Osteoblast (primary cell): ENCODE measurements around the gene ZDHHC24. TPM values are rescaled to one million over a fixed set of nuclear protein-coding genes. Genes with fewer than 3 reads are reported as not detected.
"Not testable (repeated sequence)": the region's sequence is repeated elsewhere in the genome, so short reads cannot be mapped to it uniquely, and the experiment has no call there.

Experiments used
- DNase-seq: peaks from one replicate; pipeline ENCODE4 v3.0.0; 2011; ENCODE audit warnings: low spot score, mixed read lengths; ENCODE audit not compliant: insufficient read length; ENCODE audit errors: missing footprints
- H2AFZ ChIP-seq: 2 replicates; pipeline ENCODE4 v1.6.0; 2011; ENCODE audit warnings: mild to moderate bottlenecking, low read length
- H3K27ac ChIP-seq: 2 replicates; pipeline ENCODE4 v1.5.1; 2011; ENCODE audit warnings: mild to moderate bottlenecking, low read depth, low read length, moderate library complexity
- H3K27me3 ChIP-seq: 2 replicates; pipeline ENCODE4 v1.6.0; 2012; ENCODE audit warnings: mild to moderate bottlenecking, control low read depth, inconsistent platforms, low read length, moderate library complexity; ENCODE audit not compliant: insufficient read depth
- H3K36me3 ChIP-seq: 2 replicates; pipeline ENCODE4 v1.5.1; 2011; ENCODE audit warnings: mild to moderate bottlenecking, low read length, control low read depth, moderate library complexity; ENCODE audit not compliant: insufficient read depth
- H3K4me1 ChIP-seq: 2 replicates; pipeline ENCODE4 v1.5.1; 2011; ENCODE audit warnings: mild to moderate bottlenecking, low read length, control low read depth, moderate library complexity; ENCODE audit not compliant: insufficient read depth
- H3K4me2 ChIP-seq: 2 replicates; pipeline ENCODE4 v1.6.0; 2011; ENCODE audit warnings: mild to moderate bottlenecking, low read length; ENCODE audit not compliant: insufficient read depth
- H3K4me3 ChIP-seq: fragments of 200-600 bp; sonication (generic); 3 replicates; pipeline ENCODE4 v1.5.1; 2012; ENCODE audit warnings: mild to moderate bottlenecking, low read length, inconsistent platforms; ENCODE audit not compliant: insufficient read depth
- H3K79me2 ChIP-seq: 2 replicates; pipeline ENCODE4 v1.6.0; 2012; ENCODE audit warnings: mild to moderate bottlenecking, low read length, control low read depth, inconsistent platforms; ENCODE audit not compliant: insufficient read depth
- H3K9me3 ChIP-seq: 2 replicates; pipeline ENCODE4 v1.5.1; 2011; ENCODE audit warnings: low read depth, low read length, control low read depth
- H4K20me1 ChIP-seq: 2 replicates; pipeline ENCODE4 v1.6.0; 2012; ENCODE audit warnings: mild to moderate bottlenecking, low read length, control low read depth; ENCODE audit not compliant: insufficient read depth
- total RNA-seq: library from RNA; depleted of rRNA; stranded (reverse); fragments of >200 nt; gene quantifications from 2 replicates; pipeline ENCODE4 v1.2.3, GENCODE V29; 2012
- TF ChIP-seq, protein P1 (sequence below): IDR thresholded peaks from 2 replicates; pipeline ENCODE4 v1.5.1; 2011; ENCODE audit warnings: mild to moderate bottlenecking, low read depth, low read length, moderate library complexity; ENCODE audit errors: extremely low read depth

Gene ZDHHC24
- total RNA-seq, 1 donor = 10.5 TPM

DNA sequence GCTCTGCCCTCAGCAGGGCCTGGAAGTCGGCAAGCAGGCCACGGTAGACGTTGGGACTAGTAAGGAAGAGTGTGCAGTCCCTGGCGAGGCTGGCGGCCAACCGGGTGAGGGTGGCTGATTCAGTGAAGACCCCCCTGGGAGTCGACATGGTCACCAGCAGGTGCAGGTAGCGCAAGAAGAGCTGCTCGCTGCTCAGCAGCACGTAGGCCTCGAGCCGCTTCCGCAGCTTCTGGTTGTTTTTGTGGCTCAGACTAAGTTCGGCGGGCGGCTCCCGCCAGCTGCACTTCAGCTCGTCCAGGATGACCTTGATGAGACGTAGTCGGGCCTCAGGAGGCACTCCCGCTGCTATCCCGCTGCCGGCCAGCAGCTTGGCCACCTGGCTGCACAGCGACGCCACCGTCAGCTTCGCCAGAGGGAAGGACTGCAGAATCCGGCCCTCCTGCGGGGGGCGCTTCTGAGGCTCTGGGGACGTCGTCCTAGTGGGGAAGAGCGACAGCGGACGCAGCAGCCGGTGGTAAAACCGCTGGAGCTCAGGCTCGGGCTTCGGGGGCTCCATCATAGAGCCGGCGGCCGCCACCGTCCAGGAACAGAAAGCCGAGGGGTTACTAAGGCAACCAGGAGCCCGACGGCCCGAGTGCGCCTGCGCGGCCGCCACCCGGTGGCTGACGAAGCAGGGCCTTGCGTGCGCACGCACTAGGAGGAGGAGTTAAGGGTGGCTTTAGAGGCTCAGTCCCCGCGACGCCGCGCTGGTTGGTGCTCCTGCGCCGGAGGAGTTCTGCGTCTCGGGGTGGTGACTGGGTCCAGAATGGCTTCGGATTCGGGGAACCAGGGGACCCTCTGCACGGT lies 46.8 kb upstream of the ZDHHC24 start, which contains the start of the genes CCDC87 and CCS:
Gene CCDC87, minus strand, starts transcription at position 607 of the 846 bp plus-strand sequence. Its CDS starts 48 bp downstream, at position 559.
Gene CCS, plus strand, starts transcription at position 729 of the 846 bp plus-strand sequence. Its CDS starts 77 bp downstream, at position 806.
- peaks cover 24% of the 10 kb centered on the region for H3K4me1 ChIP-seq
- no peaks in the 10 kb centered on the region for H4K20me1 ChIP-seq
- TF ChIP-seq, protein P1, sequence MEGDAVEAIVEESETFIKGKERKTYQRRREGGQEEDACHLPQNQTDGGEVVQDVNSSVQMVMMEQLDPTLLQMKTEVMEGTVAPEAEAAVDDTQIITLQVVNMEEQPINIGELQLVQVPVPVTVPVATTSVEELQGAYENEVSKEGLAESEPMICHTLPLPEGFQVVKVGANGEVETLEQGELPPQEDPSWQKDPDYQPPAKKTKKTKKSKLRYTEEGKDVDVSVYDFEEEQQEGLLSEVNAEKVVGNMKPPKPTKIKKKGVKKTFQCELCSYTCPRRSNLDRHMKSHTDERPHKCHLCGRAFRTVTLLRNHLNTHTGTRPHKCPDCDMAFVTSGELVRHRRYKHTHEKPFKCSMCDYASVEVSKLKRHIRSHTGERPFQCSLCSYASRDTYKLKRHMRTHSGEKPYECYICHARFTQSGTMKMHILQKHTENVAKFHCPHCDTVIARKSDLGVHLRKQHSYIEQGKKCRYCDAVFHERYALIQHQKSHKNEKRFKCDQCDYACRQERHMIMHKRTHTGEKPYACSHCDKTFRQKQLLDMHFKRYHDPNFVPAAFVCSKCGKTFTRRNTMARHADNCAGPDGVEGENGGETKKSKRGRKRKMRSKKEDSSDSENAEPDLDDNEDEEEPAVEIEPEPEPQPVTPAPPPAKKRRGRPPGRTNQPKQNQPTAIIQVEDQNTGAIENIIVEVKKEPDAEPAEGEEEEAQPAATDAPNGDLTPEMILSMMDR = peak; percentile 55
- H3K79me2 ChIP-seq = peaks cover 31% of the 10 kb centered on the region
- peak within 1 kb of the TSS; percentile 75 for H3K27ac ChIP-seq
- H3K27me3 ChIP-seq = no peaks in the 10 kb centered on the region
- peak within 1 kb of the TSS; percentile 91 for H3K4me3 ChIP-seq
- DNase-seq = peak; percentile 100
- peak within 1 kb of the TSS; percentile 94 for H3K4me2 ChIP-seq
- H3K36me3 ChIP-seq = no peaks in the 10 kb centered on the region
- H3K9me3 ChIP-seq = no peaks in the 10 kb centered on the region
- peak within 1 kb of the TSS; percentile 96 for H2AFZ ChIP-seq

DNA sequence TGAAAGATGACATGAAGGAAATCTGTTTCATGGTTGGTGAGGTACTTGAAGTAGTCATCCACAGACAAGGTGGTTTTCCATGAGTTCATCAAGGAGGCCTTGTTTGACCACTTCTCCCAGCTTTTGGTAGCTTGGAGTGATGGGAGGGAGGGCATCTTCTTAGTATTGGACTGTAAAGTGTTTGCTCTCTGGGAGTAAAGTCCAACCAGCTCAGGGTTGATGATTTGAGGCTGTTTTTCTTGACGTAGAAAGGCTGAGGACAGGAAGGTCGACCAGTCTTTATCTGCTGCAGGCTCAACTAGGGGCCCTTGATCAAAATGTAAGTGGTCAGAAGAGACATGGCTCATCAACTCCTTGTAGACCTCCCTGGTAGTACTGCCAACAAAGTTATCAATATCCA lies 45.3 kb upstream of the ZDHHC24 start:
- H3K4me2 ChIP-seq = no peak overlapping the region
- no peaks in the 10 kb centered on the region for H4K20me1 ChIP-seq

DNA sequence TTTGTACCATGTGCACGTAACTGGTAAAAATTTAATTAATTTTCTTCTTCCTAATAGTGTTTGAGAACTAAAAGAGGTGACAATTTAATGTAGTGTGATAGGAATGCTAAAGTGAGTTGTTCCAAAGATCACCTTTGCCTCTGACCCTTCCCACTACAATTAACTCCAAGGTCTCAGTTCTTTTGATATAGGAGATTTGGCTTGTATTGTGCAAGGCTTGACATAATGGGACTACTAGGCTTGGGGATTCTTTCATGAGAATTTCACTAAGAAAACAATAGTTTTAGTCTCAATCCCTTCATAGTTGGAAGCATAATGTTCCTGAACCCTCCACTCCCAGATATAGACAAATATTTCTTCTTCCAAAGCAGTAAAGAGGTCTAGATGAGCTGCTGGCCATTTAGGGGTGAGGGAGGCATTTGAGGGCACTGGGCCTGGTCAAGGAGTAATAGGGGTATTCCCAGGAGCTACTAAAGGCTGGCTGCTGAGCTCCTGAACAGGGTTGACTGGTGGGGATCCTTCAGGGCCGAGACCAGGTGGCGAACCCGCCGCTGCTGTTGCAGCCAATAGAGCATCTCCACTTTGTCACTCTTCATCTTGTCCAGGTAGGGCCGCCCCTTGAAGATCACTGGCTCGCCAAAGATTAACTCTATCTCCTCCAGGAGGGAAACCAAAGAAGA lies 44.3 kb upstream of the ZDHHC24 start:
- Histone ChIP-seq H4K20me1 (no peaks in the 10 kb centered on the region), H3K4me3 (no peak overlapping the region), H3K9me3 (no peaks in the 10 kb centered on the region), H3K79me2 (peaks cover 20% of the 10 kb centered on the region), H2AFZ (no peak overlapping the region), H3K4me1 (peaks cover 17% of the 10 kb centered on the region), H3K36me3 (no peaks in the 10 kb centered on the region), H3K27ac (no peak overlapping the region), H3K27me3 (no peaks in the 10 kb centered on the region), H3K4me2 (no peak overlapping the region)
- peak; percentile 66 for DNase-seq
- TF ChIP-seq, protein P1 = no peak

More for the DNA sequence above, 45.3 kb upstream of the ZDHHC24 start:
- Histone ChIP-seq H3K27ac (no peak overlapping the region), H3K9me3 (no peaks in the 10 kb centered on the region), H3K79me2 (peaks cover 26% of the 10 kb centered on the region), H3K4me1 (peaks cover 24% of the 10 kb centered on the region), H3K36me3 (no peaks in the 10 kb centered on the region), H2AFZ (no peak overlapping the region), H3K4me3 (no peak overlapping the region), H3K27me3 (no peaks in the 10 kb centered on the region)
- DNase-seq = peak; percentile 41
- TF ChIP-seq, protein P1 = no peak

DNA sequence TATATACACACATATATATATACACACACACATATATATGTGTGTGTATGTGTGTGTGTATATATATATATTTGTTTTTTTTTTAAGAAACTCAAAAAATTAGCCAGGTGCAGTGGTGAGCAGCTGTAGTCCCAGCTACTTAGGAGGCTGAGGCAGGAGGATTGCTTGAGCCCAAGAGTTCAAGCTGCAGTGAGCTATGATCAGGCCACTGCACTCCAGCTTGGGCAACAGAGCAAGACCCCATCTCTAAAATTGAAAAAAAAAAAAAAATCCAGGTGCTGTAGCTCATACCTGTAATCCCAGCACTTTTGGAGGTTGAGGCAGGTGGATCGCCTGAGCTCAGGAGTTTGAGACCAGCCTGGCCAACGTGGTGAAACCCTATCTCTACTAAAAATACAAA lies 43.5 kb upstream of the ZDHHC24 start:
- not testable (repeated sequence) for DNase-seq, H3K4me3 ChIP-seq, H3K9me3 ChIP-seq, H4K20me1 ChIP-seq, H3K36me3 ChIP-seq, H3K4me2 ChIP-seq, H3K27me3 ChIP-seq, H2AFZ ChIP-seq, H3K27ac ChIP-seq, H3K4me1 ChIP-seq
- H3K79me2 ChIP-seq = peaks cover 14% of the 10 kb centered on the region
